ENCODE results near the gene EVA1A. TPM values are rescaled to one million over a fixed set of nuclear protein-coding genes. Genes with fewer than 3 reads are reported as not detected.

EVA1A gene
- total RNA-seq, 1 experiment from 2014 or later: 0.68 TPM

- no peak for TF ChIP-seq CTCF (conservative IDR thresholded peaks at IDR 0.05)
- no peak for DNase-seq
- H3K4me1 ChIP-seq (ENCODE audit: insufficient read depth, low read length): no peaks in the 10 kb centered on the region
- no peak overlapping the region for H3K27ac Mint-ChIP-seq
- no peak overlapping the region for H3K27ac ChIP-seq (ENCODE audit: insufficient read length, low read depth, low read length)
- no peak overlapping the region for H3K23ac ChIP-seq (ENCODE audit: insufficient read length, low read depth, low read length)
- no peaks in the 10 kb centered on the region for H3K27me3 Mint-ChIP-seq (ENCODE audit: low read depth)
- H3K4me2 ChIP-seq (ENCODE audit: insufficient read depth, insufficient read length, low read length): no peak overlapping the region
- H3K4me3 Mint-ChIP-seq: no peak overlapping the region
- no peak overlapping the region for H3K4ac ChIP-seq (ENCODE audit: low read depth, low read length)
- H4K20me1 ChIP-seq (ENCODE audit: control insufficient read depth, insufficient read depth, insufficient read length): no peaks in the 10 kb centered on the region
- no peak overlapping the region for H3K18ac ChIP-seq (ENCODE audit: insufficient read length, low read depth, low read length)
- no peak overlapping the region for H2BK15ac ChIP-seq (ENCODE audit: low read depth, low read length)
- no CpG with 5 or more reads among the region's 5 CpGs for WGBS (ENCODE audit: extremely low coverage, insufficient read length, low lambda C conversion rate)
- H4K91ac ChIP-seq (ENCODE audit: insufficient read length, low read depth, low read length): no peak overlapping the region
- H3K9me3 Mint-ChIP-seq: no peaks in the 10 kb centered on the region
- peaks cover 3% of the 10 kb centered on the region for H3K23me2 ChIP-seq (ENCODE audit: insufficient read length, low read depth, low read length, poor library complexity, severe bottlenecking)
- H3K9me3 ChIP-seq (ENCODE audit: control insufficient read depth, low read depth, low read length): no peaks in the 10 kb centered on the region
- H3K36me3 Mint-ChIP-seq (ENCODE audit: insufficient read depth in 1 of 3, low read depth in 3 of 3): no peaks in the 10 kb centered on the region
- H3K14ac ChIP-seq (ENCODE audit: insufficient read depth, low read length): no peak overlapping the region
- no peak overlapping the region for H2BK12ac ChIP-seq (ENCODE audit: insufficient read length, low read depth, low read length)
- H3T11ph ChIP-seq (ENCODE audit: low read length): no peak overlapping the region
- H4K8ac ChIP-seq (replicated peaks; ENCODE audit: insufficient read length, low read depth, low read length): no peak overlapping the region
- no peak overlapping the region for H3K9ac ChIP-seq (ENCODE audit: extremely low read depth, insufficient read length, low read length)
- H2AK5ac ChIP-seq (ENCODE audit: insufficient read length, low read length): no peak overlapping the region
- no peak overlapping the region for H3K56ac ChIP-seq (ENCODE audit: insufficient read length, low read depth, low read length)
- no peaks in the 10 kb centered on the region for H3K79me2 ChIP-seq (ENCODE audit: insufficient read depth, low read length)
- H4K5ac ChIP-seq (ENCODE audit: insufficient read length, low read depth, low read length): no peak overlapping the region
- no peak overlapping the region for H2BK120ac ChIP-seq (ENCODE audit: low read depth, low read length, poor library complexity, severe bottlenecking)
- H3K4me1 Mint-ChIP-seq: peaks cover 0 to 2% of the 10 kb centered on the region in 2 experiments; a peak in 1 of 4 replicates
- no peak overlapping the region for H2BK5ac ChIP-seq (ENCODE audit: insufficient read length, low read length)
- no peaks in the 10 kb centered on the region for H3K27me3 ChIP-seq (ENCODE audit: insufficient read depth, low read length)
- H3K79me1 ChIP-seq (ENCODE audit: insufficient read depth, low read depth, low read length, poor library complexity, severe bottlenecking): no peaks in the 10 kb centered on the region
- H2AFZ ChIP-seq (ENCODE audit: low read length): no peak overlapping the region
- H2BK20ac ChIP-seq (ENCODE audit: low read depth, low read length, poor library complexity, severe bottlenecking): no peak overlapping the region
These were observed 32.1 kb upstream of the EVA1A start for GRCh38 chr2:75592888-75593287.

Measured in H9 (cell line).